Esophagus squamous epithelium (tissue), 4 donors: ENCODE measurements around the gene PRKG1.

Experiments
- POLR2A ChIP-seq, 4 donors: fragments of 450-650 bp; IDR thresholded peaks; one replicate each; pipeline ENCODE4 v1.6.1; 2017; ENCODE audit warnings: antibody characterized with exemption in 4 of 4, mild to moderate bottlenecking in 4 of 4, moderate library complexity in 3 of 4
- TF ChIP-seq, protein P1 (sequence below), 6 experiments: fragments of 450-650 bp in 4 of 6; fragments of 200-600 bp in 2 of 6; sonication (generic) in 2 of 6; IDR thresholded peaks; one replicate each; pipeline ENCODE4 v1.5.1; 2016 to 2019; ENCODE audit warnings: antibody characterized with exemption in 6 of 6, mild to moderate bottlenecking in 4 of 6, moderate library complexity in 4 of 6

- TF ChIP-seq, protein P1, sequence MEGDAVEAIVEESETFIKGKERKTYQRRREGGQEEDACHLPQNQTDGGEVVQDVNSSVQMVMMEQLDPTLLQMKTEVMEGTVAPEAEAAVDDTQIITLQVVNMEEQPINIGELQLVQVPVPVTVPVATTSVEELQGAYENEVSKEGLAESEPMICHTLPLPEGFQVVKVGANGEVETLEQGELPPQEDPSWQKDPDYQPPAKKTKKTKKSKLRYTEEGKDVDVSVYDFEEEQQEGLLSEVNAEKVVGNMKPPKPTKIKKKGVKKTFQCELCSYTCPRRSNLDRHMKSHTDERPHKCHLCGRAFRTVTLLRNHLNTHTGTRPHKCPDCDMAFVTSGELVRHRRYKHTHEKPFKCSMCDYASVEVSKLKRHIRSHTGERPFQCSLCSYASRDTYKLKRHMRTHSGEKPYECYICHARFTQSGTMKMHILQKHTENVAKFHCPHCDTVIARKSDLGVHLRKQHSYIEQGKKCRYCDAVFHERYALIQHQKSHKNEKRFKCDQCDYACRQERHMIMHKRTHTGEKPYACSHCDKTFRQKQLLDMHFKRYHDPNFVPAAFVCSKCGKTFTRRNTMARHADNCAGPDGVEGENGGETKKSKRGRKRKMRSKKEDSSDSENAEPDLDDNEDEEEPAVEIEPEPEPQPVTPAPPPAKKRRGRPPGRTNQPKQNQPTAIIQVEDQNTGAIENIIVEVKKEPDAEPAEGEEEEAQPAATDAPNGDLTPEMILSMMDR (IDR thresholded peaks at IDR 0.05), result no peak
- TF ChIP-seq POLR2A (IDR thresholded peaks at IDR 0.05), result no peak
Measured at GRCh38 chr10:51892313-51892712, 818.0 kb downstream of the PRKG1 start.
